Colonic mucosa (tissue), 4 donors: Measurements from ENCODE around the gene SMIM10. TPM values are rescaled to one million over a fixed set of nuclear protein-coding genes. Genes with fewer than 3 reads are reported as not detected.
"Not testable (repeated sequence)": the region's sequence is repeated elsewhere in the genome, so short reads cannot be mapped to it uniquely, and the experiment has no call there.

ENCODE experiments used
- DNase-seq: peaks from one replicate; pipeline ENCODE4 v3.0.0-alpha.2; 2020
- H3K27ac ChIP-seq: fragments of 200-600 bp; one replicate; pipeline ENCODE4 v1.8.0; 2021
- H3K27me3 ChIP-seq: fragments of 200-600 bp; one replicate; pipeline ENCODE4 v1.8.0; 2021
- H3K36me3 ChIP-seq: fragments of 200-600 bp; one replicate; pipeline ENCODE4 v1.8.0; 2021
- H3K4me1 ChIP-seq: fragments of 200-600 bp; one replicate; pipeline ENCODE4 v1.8.0; 2021; ENCODE audit warnings: mild to moderate bottlenecking
- H3K4me3 ChIP-seq: fragments of 200-600 bp; one replicate; pipeline ENCODE4 v1.8.0; 2021
- H3K9ac ChIP-seq, 2 donors: one replicate each; pipeline ENCODE4 v1.7.0; 2013; ENCODE audit warnings: control low read depth in 2 of 2, low read depth in 2 of 2, low read length in 2 of 2
- H3K9me3 ChIP-seq: fragments of 200-600 bp; one replicate; pipeline ENCODE4 v1.8.0; 2021
- intact Hi-C: fragments of 100-400 bp; cut with DNase I; formaldehyde crosslinking; loops from one replicate; pipeline ENCODE4 v1.14.1; 2022
- total RNA-seq, 2 donors: library from RNA; stranded (reverse); fragmentation: NEBNext Ultra II Directional in 1 of 2; extraction: Animal tissue kit (Norgen Biotek cat#: 25700) in 1 of 2; gene quantifications; one replicate each; pipeline ENCODE4 v1.2.1, GENCODE V29; 2021
- TF ChIP-seq, protein P1 (sequence below): fragments of 200-600 bp; IDR thresholded peaks from one replicate; pipeline ENCODE4 v1.8.0; 2022; ENCODE audit warnings: antibody characterized with exemption, mild to moderate bottlenecking
- donor health status: healthy.
- donor health status: DM: no; HTN: no; CAD: no.
- donor health status: DM: no; HTN: no; CAD: no.

SMIM10 gene
- total RNA-seq, 2 donors from 2014 or later = 1.4 to 1.5 TPM

DNA sequence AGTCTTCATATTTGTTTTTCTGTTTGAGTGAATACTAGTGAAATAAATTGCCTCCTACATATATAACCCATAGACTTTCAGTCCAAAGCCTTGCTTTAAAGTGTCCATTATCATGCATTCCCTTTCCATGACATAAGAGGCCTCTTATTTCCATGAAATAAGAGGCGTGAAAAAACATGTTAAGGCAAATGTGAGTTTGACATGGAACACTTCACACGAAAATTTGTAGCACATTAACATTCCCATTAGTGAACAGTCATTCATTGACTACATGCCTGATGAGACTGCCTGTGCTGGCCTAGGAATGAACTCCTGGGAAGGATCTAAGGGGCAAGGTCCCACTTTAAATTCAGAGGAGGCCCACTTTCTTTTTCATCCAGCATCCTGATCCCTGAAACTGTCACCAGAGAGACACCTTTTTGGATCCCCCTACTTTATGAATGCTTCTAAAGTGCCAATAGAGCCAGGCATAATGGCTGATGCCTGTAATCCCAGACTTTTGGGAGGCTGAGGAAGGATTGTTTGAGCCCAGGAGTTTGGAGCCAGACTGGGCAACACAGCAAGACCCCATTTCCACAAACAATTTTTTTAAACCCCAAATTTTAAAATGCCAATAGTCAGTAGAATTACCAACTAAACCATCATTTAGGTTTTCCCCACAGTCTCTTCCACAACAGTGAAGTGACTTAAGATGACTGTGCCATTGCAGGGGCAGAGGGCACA, 24.9 kb downstream of the SMIM10 start:
- intact Hi-C loops = no loop called here
- no peaks in the 10 kb centered on the region for H3K36me3 ChIP-seq
- no peak overlapping the region for H3K4me3 ChIP-seq
- DNase-seq = no peak
- no peak overlapping the region for H3K27ac ChIP-seq
- H3K9ac ChIP-seq = no peak overlapping the region
- no peaks in the 10 kb centered on the region for H3K4me1 ChIP-seq
- H3K27me3 ChIP-seq = no peaks in the 10 kb centered on the region
- no peaks in the 10 kb centered on the region for H3K9me3 ChIP-seq
- TF ChIP-seq, protein P1, sequence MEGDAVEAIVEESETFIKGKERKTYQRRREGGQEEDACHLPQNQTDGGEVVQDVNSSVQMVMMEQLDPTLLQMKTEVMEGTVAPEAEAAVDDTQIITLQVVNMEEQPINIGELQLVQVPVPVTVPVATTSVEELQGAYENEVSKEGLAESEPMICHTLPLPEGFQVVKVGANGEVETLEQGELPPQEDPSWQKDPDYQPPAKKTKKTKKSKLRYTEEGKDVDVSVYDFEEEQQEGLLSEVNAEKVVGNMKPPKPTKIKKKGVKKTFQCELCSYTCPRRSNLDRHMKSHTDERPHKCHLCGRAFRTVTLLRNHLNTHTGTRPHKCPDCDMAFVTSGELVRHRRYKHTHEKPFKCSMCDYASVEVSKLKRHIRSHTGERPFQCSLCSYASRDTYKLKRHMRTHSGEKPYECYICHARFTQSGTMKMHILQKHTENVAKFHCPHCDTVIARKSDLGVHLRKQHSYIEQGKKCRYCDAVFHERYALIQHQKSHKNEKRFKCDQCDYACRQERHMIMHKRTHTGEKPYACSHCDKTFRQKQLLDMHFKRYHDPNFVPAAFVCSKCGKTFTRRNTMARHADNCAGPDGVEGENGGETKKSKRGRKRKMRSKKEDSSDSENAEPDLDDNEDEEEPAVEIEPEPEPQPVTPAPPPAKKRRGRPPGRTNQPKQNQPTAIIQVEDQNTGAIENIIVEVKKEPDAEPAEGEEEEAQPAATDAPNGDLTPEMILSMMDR = no peak

DNA sequence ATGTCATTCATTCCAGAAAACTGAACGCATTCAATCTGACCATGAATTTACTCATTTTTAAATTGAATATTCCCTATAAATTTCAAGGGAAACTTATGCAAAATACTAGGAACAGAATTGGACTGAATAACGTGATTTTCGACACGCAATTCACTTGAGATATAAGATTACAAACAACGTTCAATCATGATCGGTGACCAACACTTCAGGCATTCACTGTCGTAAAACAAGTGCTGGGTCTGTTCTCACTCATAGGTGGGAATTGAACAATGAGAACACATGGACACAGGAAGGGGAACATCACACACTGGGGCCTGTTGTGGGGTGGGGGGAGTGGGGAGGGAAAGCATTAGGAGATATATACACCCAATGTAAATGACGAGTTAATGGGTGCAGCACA, 29.1 kb downstream of the SMIM10 start:
- H3K9ac ChIP-seq, H3K27me3 ChIP-seq, H3K4me3 ChIP-seq, DNase-seq, intact Hi-C loops, H3K4me1 ChIP-seq, H3K9me3 ChIP-seq, H3K27ac ChIP-seq, H3K36me3 ChIP-seq: not testable (repeated sequence)

DNA sequence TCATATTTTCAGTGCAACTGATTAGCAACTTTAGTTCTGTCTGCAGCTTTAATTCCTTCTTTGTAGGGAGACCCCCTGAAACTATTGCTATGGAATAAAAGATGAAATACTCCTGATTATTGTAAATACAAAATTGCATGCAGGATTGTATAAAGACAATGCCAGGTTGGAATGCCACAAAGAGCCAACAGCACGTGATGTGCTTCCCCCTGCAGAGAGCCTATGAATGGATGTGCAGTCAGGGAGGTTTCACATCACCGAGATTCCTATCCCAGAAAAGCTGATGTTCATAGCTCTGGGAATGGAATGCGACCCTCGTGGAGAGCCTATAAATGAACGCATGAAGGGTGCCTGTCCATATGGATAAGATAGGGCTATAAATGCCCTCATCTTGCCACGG, 33.0 kb downstream of the SMIM10 start:
- H3K36me3 ChIP-seq, H3K27me3 ChIP-seq, H3K9me3 ChIP-seq, H3K4me3 ChIP-seq, H3K27ac ChIP-seq, H3K4me1 ChIP-seq, H3K9ac ChIP-seq, intact Hi-C loops, DNase-seq: not testable (repeated sequence)

DNA sequence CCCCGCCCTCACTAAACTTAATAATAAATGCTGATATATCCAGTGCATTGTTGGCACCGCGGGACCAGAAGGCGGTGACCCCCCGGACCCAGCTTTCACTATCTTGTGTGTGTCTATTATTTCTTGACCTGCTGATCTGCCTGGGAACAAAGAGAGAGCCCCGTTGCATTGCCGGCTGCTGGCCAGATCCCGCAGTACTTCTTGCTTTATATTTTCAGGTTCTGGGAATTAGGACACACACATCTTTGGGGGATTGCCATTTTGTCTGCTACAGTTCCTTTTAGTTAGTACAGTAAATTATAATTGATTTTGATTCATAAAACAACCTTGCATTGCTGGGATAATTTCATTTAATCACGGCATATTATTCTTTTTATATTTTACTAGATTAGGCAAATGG, 33.7 kb downstream of the SMIM10 start:
- intact Hi-C loops = no loop called here
- Histone ChIP-seq H3K27ac (no peak overlapping the region), H3K9me3 (no peaks in the 10 kb centered on the region), H3K9ac (no peak overlapping the region), H3K4me3 (no peak overlapping the region), H3K27me3 (no peaks in the 10 kb centered on the region), H3K36me3 (no peaks in the 10 kb centered on the region), H3K4me1 (no peaks in the 10 kb centered on the region)
- DNase-seq = no peak
- TF ChIP-seq, protein P1 = no peak

DNA sequence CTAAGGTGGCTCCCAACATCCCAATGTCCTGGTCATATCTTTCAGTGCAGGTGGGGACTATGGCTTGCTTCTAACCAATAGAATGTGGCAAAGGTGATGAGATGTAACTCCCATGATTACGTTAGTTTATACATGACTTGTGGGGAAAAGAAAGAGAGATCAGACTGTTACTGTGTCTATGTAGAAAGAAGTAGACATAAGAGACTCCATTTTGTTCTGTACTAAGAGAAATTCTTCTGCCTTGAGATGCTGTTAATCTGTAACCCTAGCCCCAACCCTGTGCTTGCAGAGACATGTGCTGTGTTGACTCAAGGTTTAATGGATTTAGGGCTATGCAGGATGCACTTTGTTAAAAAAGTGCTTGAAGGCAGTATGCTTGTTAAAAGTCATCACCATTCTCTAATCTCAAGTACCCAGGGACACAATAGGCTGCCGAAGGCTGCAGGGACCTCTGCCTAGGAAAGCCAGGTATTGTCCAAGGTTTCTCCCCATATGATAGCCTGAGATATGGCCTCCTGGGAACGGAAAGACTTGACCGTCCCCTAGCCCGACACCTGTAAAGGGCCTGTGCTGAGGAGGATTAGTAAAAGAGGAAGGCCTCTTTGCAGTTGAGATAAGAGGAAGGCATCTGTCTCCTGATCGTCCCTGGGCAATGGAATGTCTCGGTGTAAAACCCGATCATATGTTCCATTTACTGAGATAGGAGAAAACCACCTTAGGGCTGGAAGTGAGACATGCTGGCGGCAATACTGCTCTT, 39.6 kb downstream of the SMIM10 start:
- H3K27ac ChIP-seq, H3K4me1 ChIP-seq, H3K9ac ChIP-seq, DNase-seq, H3K27me3 ChIP-seq, H3K9me3 ChIP-seq, intact Hi-C loops, H3K4me3 ChIP-seq, H3K36me3 ChIP-seq: not testable (repeated sequence)

DNA sequence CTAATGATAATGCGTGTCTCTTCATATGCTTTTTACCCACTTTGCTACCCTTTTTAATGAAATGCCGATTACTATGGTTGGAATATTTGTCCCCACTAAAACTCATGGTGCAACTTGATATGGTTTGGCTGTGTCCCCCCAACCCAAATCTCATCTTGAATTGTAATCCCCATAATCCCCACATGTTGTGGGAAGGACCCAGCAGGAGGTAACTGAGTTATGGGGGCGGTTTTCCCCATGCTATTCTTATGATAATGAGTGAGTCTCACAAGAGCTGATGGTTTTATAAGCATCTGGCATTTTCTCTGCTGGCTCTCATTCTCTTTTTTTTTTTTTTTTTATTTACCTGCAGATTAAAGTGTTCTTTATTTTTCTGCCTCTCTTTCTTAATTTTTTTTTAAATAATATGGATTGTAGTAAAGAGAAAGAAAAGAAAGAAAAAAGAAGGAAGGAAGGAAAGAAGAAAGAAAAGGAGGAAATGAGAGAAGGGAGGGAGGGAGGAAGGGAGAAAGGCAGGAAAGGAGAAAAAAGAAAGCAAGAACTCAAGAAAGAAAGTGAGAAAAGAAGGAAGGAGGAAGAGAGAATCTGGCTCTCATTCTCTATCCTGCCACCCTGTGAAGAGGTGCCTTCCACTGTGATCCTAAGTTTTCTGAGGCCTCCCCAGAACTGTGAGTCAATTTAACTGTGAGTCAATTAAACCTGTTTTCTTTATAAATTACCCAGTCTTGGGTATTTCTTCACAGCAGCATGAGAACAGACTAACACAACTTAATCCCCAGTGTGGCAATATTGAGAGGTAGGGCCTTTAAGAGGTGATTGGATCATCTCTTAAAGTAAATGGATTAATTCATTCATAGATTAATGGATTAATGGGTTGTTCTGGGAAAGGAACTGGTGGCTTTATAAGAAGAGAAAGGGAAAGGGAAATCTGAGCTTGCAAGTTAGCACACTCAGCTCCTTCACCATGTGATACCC, 50.6 kb downstream of the SMIM10 start:
- H3K36me3 ChIP-seq, H3K27ac ChIP-seq, H3K27me3 ChIP-seq, H3K4me1 ChIP-seq, intact Hi-C loops, H3K4me3 ChIP-seq, DNase-seq, H3K9me3 ChIP-seq, H3K9ac ChIP-seq: not testable (repeated sequence)

Other genes starting within 250 kb of the SMIM10 start
- gene PABIR2, start 193.8 kb upstream of the SMIM10 start, total RNA-seq = 10 to 100 TPM; 17.1 to 26.7 TPM
- 1 to 10 TPM; 6.1 to 9.6 TPM for gene MOSPD1, start 75.7 kb upstream of the SMIM10 start, total RNA-seq
- gene RTL8B, start 31.6 kb downstream of the SMIM10 start, total RNA-seq = 1 to 10 TPM; 1.6 to 3.8 TPM
- 10 to 100 TPM; 44.7 to 55.6 TPM for gene RTL8C, start 41.4 kb downstream of the SMIM10 start, total RNA-seq
- gene RTL8A, start 61.1 kb downstream of the SMIM10 start, total RNA-seq = 10 to 100 TPM; 37.4 to 38.4 TPM
- 1 to 10 TPM in 1 of 2 donors, under 1 TPM in 1; 0.35 to 1.0 TPM for gene SMIM10L2B, start 107.7 kb downstream of the SMIM10 start, total RNA-seq
- not detected for gene ETDB, start 129.5 kb downstream of the SMIM10 start, total RNA-seq
- not detected for gene CT55, start 180.4 kb downstream of the SMIM10 start, total RNA-seq